ENCODE measurements around the gene BRWD1. TPM values are rescaled to one million over a fixed set of nuclear protein-coding genes. Genes with fewer than 3 reads are reported as not detected.

Gene BRWD1
- total RNA-seq, 2 experiments from 2014 or later = 84.7 to 92.2 TPM

DNA sequence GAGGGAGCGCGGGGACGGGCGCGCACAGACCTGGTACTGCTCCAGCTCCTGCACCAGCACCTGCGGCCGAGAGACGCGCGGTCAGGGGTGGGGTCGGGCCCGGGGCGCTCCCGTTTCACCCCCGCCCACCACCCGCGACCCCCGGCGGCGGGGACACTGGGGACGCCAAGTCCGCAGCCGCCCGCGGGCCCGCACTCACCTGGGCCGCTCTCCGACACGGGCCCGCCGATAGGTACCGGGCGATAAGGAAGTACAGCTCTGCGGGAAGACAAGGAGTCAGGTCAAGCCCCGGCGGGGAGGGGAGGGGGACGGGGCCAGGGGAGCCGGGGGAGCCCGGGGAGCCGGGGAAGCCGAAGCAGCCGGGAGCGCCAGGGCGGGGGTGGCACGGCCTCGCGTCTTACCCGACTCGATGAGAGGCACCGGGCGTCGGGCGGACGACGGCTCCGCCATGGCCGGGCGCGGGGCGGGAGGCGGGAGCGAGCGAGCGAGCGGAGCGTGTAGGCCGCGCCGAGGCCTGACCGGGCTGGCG, 326 bp downstream of the BRWD1 start:
- no peaks in the 10 kb centered on the region for H3K27me3 ChIP-seq (ENCODE audit: control insufficient read depth in 1 of 2, insufficient read depth in 2 of 2, low read length in 2 of 2)
- no peaks in the 10 kb centered on the region for H3K27me3 Mint-ChIP-seq
- no peaks in the 10 kb centered on the region for H3K9me3 ChIP-seq (ENCODE audit: control insufficient read depth in 1 of 2, insufficient read depth in 1 of 2, low read length in 2 of 2)
- H3K27ac ChIP-seq (ENCODE audit: low read depth in 1 of 2, low read length in 2 of 2) = peak overlapping the region in 1 of 2 donors; percentile 85
- H3K4me3 ChIP-seq (ENCODE audit: low read length) = peak overlapping the region; percentile 79
- H3K36me3 Mint-ChIP-seq (ENCODE audit: low read depth) = peaks cover 46% of the 10 kb centered on the region
- TF ChIP-seq, protein P1, sequence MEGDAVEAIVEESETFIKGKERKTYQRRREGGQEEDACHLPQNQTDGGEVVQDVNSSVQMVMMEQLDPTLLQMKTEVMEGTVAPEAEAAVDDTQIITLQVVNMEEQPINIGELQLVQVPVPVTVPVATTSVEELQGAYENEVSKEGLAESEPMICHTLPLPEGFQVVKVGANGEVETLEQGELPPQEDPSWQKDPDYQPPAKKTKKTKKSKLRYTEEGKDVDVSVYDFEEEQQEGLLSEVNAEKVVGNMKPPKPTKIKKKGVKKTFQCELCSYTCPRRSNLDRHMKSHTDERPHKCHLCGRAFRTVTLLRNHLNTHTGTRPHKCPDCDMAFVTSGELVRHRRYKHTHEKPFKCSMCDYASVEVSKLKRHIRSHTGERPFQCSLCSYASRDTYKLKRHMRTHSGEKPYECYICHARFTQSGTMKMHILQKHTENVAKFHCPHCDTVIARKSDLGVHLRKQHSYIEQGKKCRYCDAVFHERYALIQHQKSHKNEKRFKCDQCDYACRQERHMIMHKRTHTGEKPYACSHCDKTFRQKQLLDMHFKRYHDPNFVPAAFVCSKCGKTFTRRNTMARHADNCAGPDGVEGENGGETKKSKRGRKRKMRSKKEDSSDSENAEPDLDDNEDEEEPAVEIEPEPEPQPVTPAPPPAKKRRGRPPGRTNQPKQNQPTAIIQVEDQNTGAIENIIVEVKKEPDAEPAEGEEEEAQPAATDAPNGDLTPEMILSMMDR (IDR thresholded peaks at IDR 0.05) = no peak
- DNase-seq (peak in 6 of 14 experiments; percentile 12 to 62 (median 42)), ATAC-seq (ENCODE audit: poor library complexity) (peak; percentile 2)
- H3K4me1 Mint-ChIP-seq (ENCODE audit: low read depth) = peaks cover 53% of the 10 kb centered on the region
- ChIA-PET CTCF (interaction anchor here (0.7 to 1.4 kb wide), 3 partner anchors 15 to 76 kb away, joined by 3 to 5 read pairs (median 3); no protein-coding TSS in a partner anchor), POLR2A (interaction anchor here (0.7 to 4.7 kb wide), 15 partner anchors 12 to 1749 kb away, joined by 3 to 201 read pairs (median 3); partner anchors contain the start of genes HMGN1 and PSMG1)
- H3K9me3 Mint-ChIP-seq = no peaks in the 10 kb centered on the region
- H3K4me1 ChIP-seq (ENCODE audit: insufficient read depth, low read length) = peaks cover 33% of the 10 kb centered on the region
- H3K27ac Mint-ChIP-seq = peak overlapping the region; percentile 93
- H3K36me3 ChIP-seq (ENCODE audit: insufficient read depth, low read length) = peaks cover 10% of the 10 kb centered on the region
- intact Hi-C loops (cut with DNase I, micrococcal nuclease) = loop anchor here (1.0 to 10.0 kb wide), 8 partner anchors 36 to 1948 kb away; partner anchors contain the start of genes LCA5L (in 2 of the 2), PSMG1 (in 2 of the 2), DYRK1A (in 1 of the 2) and HMGN1 (in 1 of the 2)
- peak overlapping the region; percentile 95 for H3K4me3 Mint-ChIP-seq

DNA sequence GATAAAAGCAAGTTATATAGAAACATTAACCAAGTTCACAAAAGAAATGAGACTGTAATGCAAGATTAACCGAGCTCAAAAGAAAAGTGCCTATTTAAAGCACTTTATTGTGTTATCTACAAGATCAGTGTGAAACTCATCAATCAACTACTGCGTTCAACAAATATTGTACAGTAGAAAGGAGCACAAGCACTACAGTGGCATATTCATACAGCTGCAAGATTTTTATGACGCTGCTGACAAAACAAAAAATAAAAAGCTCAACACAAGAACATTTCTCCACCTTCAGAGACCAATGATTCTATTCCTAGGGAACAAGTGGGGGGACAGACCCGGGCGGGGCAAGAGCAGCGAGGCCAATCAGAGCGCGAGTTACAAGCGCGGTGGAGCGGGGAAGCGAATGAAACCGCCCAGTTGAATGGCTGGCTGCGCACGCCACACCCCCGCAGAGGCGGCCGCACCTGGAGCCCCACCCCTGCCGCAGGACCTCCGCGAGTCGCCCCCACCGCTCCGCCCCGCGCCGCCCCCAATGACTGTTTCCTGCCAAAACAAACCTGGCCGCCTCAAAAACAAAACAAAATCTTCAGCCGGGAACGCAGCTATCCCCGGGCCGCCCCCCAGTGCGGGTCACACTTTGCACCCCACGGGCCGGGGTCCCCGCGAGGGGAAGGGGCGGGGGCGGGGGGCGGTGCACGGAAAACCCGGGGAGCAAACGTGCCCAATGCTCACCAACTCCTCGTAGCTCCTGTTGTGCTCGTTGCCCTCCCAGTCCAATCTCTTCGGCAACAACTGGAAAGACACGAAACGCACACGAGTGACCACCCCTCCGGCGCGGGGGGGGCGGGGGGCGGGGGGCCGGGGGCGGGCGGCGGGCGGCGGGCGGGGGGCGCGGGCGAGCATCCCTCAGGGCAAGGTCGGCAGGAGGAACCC, 1.1 kb downstream of the BRWD1 start:
- H3K27me3 Mint-ChIP-seq = no peaks in the 10 kb centered on the region
- H3K27ac ChIP-seq (ENCODE audit: low read depth in 1 of 2, low read length in 2 of 2) = peak overlapping the region; percentile 25 to 85
- H3K4me3 Mint-ChIP-seq = peak overlapping the region; percentile 95
- intact Hi-C loops (cut with DNase I, micrococcal nuclease) = loop anchor here (1.0 to 10.0 kb wide), 8 partner anchors 37 to 1948 kb away; partner anchors contain the start of genes HMGN1 (in 2 of the 2), LCA5L (in 2 of the 2), PSMG1 (in 2 of the 2) and DYRK1A (in 1 of the 2)
- H3K4me1 ChIP-seq (ENCODE audit: insufficient read depth, low read length) = peaks cover 36% of the 10 kb centered on the region
- H3K4me3 ChIP-seq (ENCODE audit: low read length) = peak overlapping the region; percentile 79
- TF ChIP-seq, protein P1 (IDR thresholded peaks at IDR 0.05) = no peak
- POLR2A ChIA-PET = interaction anchor here (0.7 to 4.7 kb wide), 17 partner anchors 11 to 1749 kb away, joined by 3 to 201 read pairs (median 4); partner anchors contain the start of genes HMGN1 and PSMG1
- no peaks in the 10 kb centered on the region for H3K9me3 ChIP-seq (ENCODE audit: control insufficient read depth in 1 of 2, insufficient read depth in 1 of 2, low read length in 2 of 2)
- H3K4me1 Mint-ChIP-seq (ENCODE audit: low read depth) = peaks cover 60% of the 10 kb centered on the region
- ATAC-seq (ENCODE audit: poor library complexity) = peak; percentile 87
- peak; percentile 93 to 97 (median 94) for DNase-seq
- CTCF ChIA-PET = interaction anchor here (0.7 to 1.4 kb wide), 5 partner anchors 14 to 129 kb away, joined by 3 to 5 read pairs (median 3); no protein-coding TSS in a partner anchor
- peaks cover 10% of the 10 kb centered on the region for H3K36me3 ChIP-seq (ENCODE audit: insufficient read depth, low read length)
- H3K27me3 ChIP-seq (ENCODE audit: control insufficient read depth in 1 of 2, insufficient read depth in 2 of 2, low read length in 2 of 2) = no peaks in the 10 kb centered on the region
- no peaks in the 10 kb centered on the region for H3K9me3 Mint-ChIP-seq
- H3K27ac Mint-ChIP-seq = peak overlapping the region; percentile 93
- H3K36me3 Mint-ChIP-seq (ENCODE audit: low read depth) = peaks cover 52% of the 10 kb centered on the region

DNA sequence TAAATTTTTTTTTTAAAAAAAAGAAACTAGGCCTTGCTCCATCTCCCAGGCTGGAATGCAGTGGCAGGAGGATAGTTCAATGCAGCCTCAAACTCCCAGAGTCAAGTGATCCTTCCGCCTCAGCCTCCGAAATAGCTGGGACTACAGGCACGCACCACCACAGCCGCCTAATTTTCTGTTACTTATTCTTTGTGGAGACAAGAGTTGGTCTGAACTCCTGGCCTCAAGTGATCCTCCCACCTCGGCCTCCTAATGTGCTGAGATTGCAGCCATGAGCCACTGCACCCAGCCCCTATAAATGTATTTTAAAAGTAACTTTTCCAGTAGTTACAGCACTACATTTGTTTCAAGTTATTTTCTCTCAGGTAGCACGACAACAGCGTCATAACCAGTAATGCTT, 2.3 kb downstream of the BRWD1 start:
- Histone ChIP-seq H3K4me1 (ENCODE audit: insufficient read depth, low read length) (peaks cover 36% of the 10 kb centered on the region), H3K9me3 (ENCODE audit: control insufficient read depth in 1 of 2, insufficient read depth in 1 of 2, low read length in 2 of 2) (no peaks in the 10 kb centered on the region), H3K27ac (ENCODE audit: low read depth in 1 of 2, low read length in 2 of 2) (no peak overlapping the region), H3K4me3 (ENCODE audit: low read length) (no peak overlapping the region), H3K27me3 (ENCODE audit: control insufficient read depth in 1 of 2, insufficient read depth in 2 of 2, low read length in 2 of 2) (no peaks in the 10 kb centered on the region), H3K36me3 (ENCODE audit: insufficient read depth, low read length) (peaks cover 10% of the 10 kb centered on the region)
- ATAC-seq (ENCODE audit: poor library complexity) (no peak), DNase-seq (no peak)
- H3K4me3 Mint-ChIP-seq = no peak overlapping the region
- POLR2A ChIA-PET = interaction anchor here (4.0 to 4.7 kb wide), 2 partner anchors 36 to 75 kb away, joined by 33 to 201 read pairs; partner anchors contain the start of gene HMGN1
- no peaks in the 10 kb centered on the region for H3K9me3 Mint-ChIP-seq
- H3K4me1 Mint-ChIP-seq (ENCODE audit: low read depth) = peaks cover 59% of the 10 kb centered on the region
- intact Hi-C loops (cut with DNase I, micrococcal nuclease) = loop anchor here (5.0 to 10.0 kb wide), 4 partner anchors 129 to 1946 kb away; partner anchors contain the start of genes LCA5L (in 2 of the 2), DYRK1A (in 1 of the 2) and PSMG1 (in 1 of the 2)
- CTCF ChIA-PET = no interaction called here
- TF ChIP-seq, protein P1 (IDR thresholded peaks at IDR 0.05) = no peak
- H3K27ac Mint-ChIP-seq = peak overlapping the region; percentile 93
- H3K27me3 Mint-ChIP-seq = no peaks in the 10 kb centered on the region
- peaks cover 56% of the 10 kb centered on the region for H3K36me3 Mint-ChIP-seq (ENCODE audit: low read depth)

Data from CD4-positive, alpha-beta T cell (primary cell).